Activated effector memory CD4-positive, alpha-beta T cell treated with Interleukin-2 at 50 U/mL for 16 hours (primary cell): ENCODE data around the gene NDUFB3.
A peak's percentile ranks its signal among the peaks of the same experiment; 100 is the strongest.

Source experiments
- DNase-seq: peaks from one replicate; pipeline ENCODE4 v3.0.0-alpha.2; 2020

The NDUFB3 gene

GRCh38 chr2:201100497-201100896 lies 28.7 kb downstream of the NDUFB3 start:
- no peak for DNase-seq

- no peak for DNase-seq
Observed at GRCh38 chr2:201105759-201106158, 34.0 kb downstream of the NDUFB3 start.

GRCh38 chr2:201107624-201108023 lies 35.8 kb downstream of the NDUFB3 start:
- DNase-seq = no peak

GRCh38 chr2:201108341-201108740 lies 36.5 kb downstream of the NDUFB3 start:
- DNase-seq = no peak

- no peak for DNase-seq
Observed at GRCh38 chr2:201109186-201109585, 37.4 kb downstream of the NDUFB3 start.

- no peak for DNase-seq
Observed at GRCh38 chr2:201110615-201111014, 38.8 kb downstream of the NDUFB3 start.

GRCh38 chr2:201111096-201111495 lies 39.3 kb downstream of the NDUFB3 start:
- no peak for DNase-seq

- DNase-seq = no peak
Observed at GRCh38 chr2:201114350-201114749, 42.5 kb downstream of the NDUFB3 start.

GRCh38 chr2:201114846-201115245 lies 43.0 kb downstream of the NDUFB3 start:
- DNase-seq = no peak

GRCh38 chr2:201116115-201116958 lies 44.5 kb downstream of the NDUFB3 start, which contains the start of gene CFLAR:
Gene CFLAR, plus strand, starts transcription at chr2:201116164. Its CDS starts 13,702 bp downstream, at chr2:201129866.
- peak; percentile 79 for DNase-seq

GRCh38 chr2:201116959-201117734 lies 45.3 kb downstream of the NDUFB3 start:
- peak; percentile 10 for DNase-seq

- DNase-seq = peak; percentile 35
Observed at GRCh38 chr2:201117735-201118094, 45.9 kb downstream of the NDUFB3 start.

GRCh38 chr2:201118121-201118960 lies 46.5 kb downstream of the NDUFB3 start:
- DNase-seq = peak; percentile 77

GRCh38 chr2:201118961-201119854 lies 47.4 kb downstream of the NDUFB3 start:
- DNase-seq = peak; percentile 13

GRCh38 chr2:201122276-201122675 lies 50.5 kb downstream of the NDUFB3 start:
- DNase-seq = no peak

- DNase-seq = no peak
Observed at GRCh38 chr2:201126308-201127151, 54.7 kb downstream of the NDUFB3 start.

GRCh38 chr2:201127152-201127511 lies 55.3 kb downstream of the NDUFB3 start:
- no peak for DNase-seq

GRCh38 chr2:201127570-201127969 lies 55.8 kb downstream of the NDUFB3 start:
- DNase-seq = peak; percentile 24

GRCh38 chr2:201128033-201128432 lies 56.2 kb downstream of the NDUFB3 start:
- no peak for DNase-seq

GRCh38 chr2:201128933-201129505 lies 57.2 kb downstream of the NDUFB3 start:
- no peak for DNase-seq
